ENCODE data around the gene PREX1. TPM values are rescaled to one million over a fixed set of nuclear protein-coding genes. Genes with fewer than 3 reads are reported as not detected.

PREX1 gene
- total and polyA plus RNA-seq, 8 donors = 1.5 to 13.2 (median 6.3) TPM

DNA sequence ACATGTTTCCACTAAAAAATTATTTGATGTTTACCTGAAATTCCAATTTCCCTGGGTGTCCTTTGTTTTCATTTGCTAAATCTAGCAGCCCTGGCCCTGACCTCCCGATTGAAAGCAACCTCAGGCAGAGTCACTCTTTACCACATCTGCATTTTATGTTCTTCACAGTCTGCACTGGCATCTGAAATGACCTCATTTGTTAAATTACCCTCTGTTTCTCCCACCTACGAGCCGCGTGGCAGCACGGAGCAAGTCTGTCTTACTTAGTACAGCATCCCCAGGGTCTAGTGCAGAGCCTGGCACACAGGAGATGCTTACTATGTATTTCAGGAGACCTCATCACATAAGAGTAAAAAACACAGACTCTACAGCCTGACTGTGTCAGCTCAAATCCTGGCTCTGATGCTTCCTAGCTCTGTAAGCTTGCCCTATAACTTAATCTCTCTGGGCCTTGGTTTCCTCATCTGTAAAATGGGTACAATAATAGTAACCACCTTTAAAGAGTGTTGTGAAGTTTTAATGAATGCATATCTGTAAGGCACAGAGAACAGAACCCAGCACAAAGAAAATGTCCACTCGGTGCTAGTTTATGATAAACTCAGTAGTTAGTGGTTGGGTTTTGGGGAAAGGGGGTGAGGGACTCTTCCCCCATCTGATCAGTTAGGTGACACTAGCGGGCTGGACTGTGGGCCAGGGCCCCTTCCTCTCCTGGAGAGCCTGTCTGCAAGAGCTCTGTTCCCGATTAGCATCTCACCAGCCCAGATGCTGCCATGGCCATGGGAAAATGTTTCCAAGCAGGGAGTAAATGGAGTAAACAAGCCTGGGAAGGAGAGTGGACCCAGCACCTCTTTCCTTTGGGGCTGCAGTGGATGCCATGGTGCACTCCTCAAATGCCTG, 88.2 kb downstream of the PREX1 start:
- Histone ChIP-seq H3K27ac (no peak overlapping the region), H3K4me1 (no peaks in the 10 kb centered on the region), H3K27me3 (no peaks in the 10 kb centered on the region), H3K4me3 (no peak overlapping the region), H3K36me3 (no peaks in the 10 kb centered on the region), H3K9me3 (no peaks in the 10 kb centered on the region)
- FAIRE-seq (no peak), ATAC-seq (no peak), DNase-seq (no peak)
- 70 to 80% methylated on average over 8 of the region's 8 CpGs for WGBS, 2 donors
- TF ChIP-seq, protein P1, sequence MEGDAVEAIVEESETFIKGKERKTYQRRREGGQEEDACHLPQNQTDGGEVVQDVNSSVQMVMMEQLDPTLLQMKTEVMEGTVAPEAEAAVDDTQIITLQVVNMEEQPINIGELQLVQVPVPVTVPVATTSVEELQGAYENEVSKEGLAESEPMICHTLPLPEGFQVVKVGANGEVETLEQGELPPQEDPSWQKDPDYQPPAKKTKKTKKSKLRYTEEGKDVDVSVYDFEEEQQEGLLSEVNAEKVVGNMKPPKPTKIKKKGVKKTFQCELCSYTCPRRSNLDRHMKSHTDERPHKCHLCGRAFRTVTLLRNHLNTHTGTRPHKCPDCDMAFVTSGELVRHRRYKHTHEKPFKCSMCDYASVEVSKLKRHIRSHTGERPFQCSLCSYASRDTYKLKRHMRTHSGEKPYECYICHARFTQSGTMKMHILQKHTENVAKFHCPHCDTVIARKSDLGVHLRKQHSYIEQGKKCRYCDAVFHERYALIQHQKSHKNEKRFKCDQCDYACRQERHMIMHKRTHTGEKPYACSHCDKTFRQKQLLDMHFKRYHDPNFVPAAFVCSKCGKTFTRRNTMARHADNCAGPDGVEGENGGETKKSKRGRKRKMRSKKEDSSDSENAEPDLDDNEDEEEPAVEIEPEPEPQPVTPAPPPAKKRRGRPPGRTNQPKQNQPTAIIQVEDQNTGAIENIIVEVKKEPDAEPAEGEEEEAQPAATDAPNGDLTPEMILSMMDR (IDR thresholded peaks at IDR 0.05) = no peak
- intact Hi-C loops (cut with DNase I) = no loop called here

- ATAC-seq = peak in 3 of 4 donors; percentile 18 to 36 (median 31)
- H3K27ac ChIP-seq = no peak overlapping the region
- 64 to 68% methylated on average over 11 of the region's 11 CpGs for WGBS, 2 donors
- no peak overlapping the region for H3K4me3 ChIP-seq
- no peak for DNase-seq
- intact Hi-C loops (cut with DNase I) = no loop called here
- H3K27me3 ChIP-seq = no peaks in the 10 kb centered on the region
- H3K9me3 ChIP-seq = no peaks in the 10 kb centered on the region
- H3K4me1 ChIP-seq = no peaks in the 10 kb centered on the region
- TF ChIP-seq, protein P1 (IDR thresholded peaks at IDR 0.05) = no peak
- no peaks in the 10 kb centered on the region for H3K36me3 ChIP-seq
- no peak for FAIRE-seq
Observed at GRCh38 chr20:48738399-48739304, 89.1 kb downstream of the PREX1 start.

DNA sequence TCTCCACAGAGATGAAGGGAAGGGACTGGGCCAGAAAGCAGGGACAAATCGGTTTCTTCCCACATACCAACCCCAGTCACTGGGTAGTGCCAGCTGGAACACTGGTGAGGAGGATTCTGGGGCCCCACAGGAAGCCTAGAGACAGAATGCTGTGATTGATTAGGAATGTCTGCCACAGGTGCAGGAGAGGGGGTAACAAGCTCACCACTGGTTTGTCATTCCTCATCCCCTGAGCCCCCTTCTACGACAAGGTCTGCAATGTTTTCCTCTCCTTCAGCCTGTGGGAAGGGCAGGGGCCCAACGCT, 89.8 kb downstream of the PREX1 start:
- WGBS, 2 donors = 52 to 58% methylated on average over 3 of the region's 3 CpGs
- no peaks in the 10 kb centered on the region for H3K4me1 ChIP-seq
- TF ChIP-seq, protein P1 (IDR thresholded peaks at IDR 0.05) = no peak
- DNase-seq = no peak
- no peak for FAIRE-seq
- H3K36me3 ChIP-seq = no peaks in the 10 kb centered on the region
- ATAC-seq = no peak
- intact Hi-C loops (cut with DNase I) = no loop called here
- H3K4me3 ChIP-seq = no peak overlapping the region
- H3K9me3 ChIP-seq = no peaks in the 10 kb centered on the region
- H3K27me3 ChIP-seq = no peaks in the 10 kb centered on the region
- no peak overlapping the region for H3K27ac ChIP-seq

- no peak overlapping the region for H3K4me3 ChIP-seq
- DNase-seq (no peak), FAIRE-seq (no peak), ATAC-seq (no peak)
- H3K36me3 ChIP-seq = no peaks in the 10 kb centered on the region
- no peak overlapping the region for H3K27ac ChIP-seq
- no peaks in the 10 kb centered on the region for H3K27me3 ChIP-seq
- intact Hi-C loops (cut with DNase I) = no loop called here
- no peaks in the 10 kb centered on the region for H3K9me3 ChIP-seq
- H3K4me1 ChIP-seq = no peaks in the 10 kb centered on the region
- TF ChIP-seq, protein P1 (IDR thresholded peaks at IDR 0.05) = no peak
- WGBS, 2 donors = 85 to 90% methylated on average over 8 of the region's 8 CpGs
Observed at GRCh38 chr20:48737434-48738093, 90.2 kb downstream of the PREX1 start.
